SK-N-SH treated with all-trans-retinoic acid at 6 μM for 48 hours (cell line): ENCODE measurements around the gene LYPD3.

Source experiments
- CREB5 ChIP-seq: fragments of 250-450 bp; sonication (Bioruptor Pico); IDR thresholded peaks from 2 replicates; pipeline ENCODE4 v1.5.1; 2020; ENCODE audit warnings: low read depth, mild to moderate bottlenecking, moderate library complexity
- PATZ1 ChIP-seq: fragments of 250-450 bp; sonication (Bioruptor Pico); IDR thresholded peaks from 2 replicates; pipeline ENCODE4 v1.8.0; 2020; ENCODE audit warnings: mild to moderate bottlenecking, moderate library complexity, borderline replicate concordance
- TOX ChIP-seq: fragments of 250-450 bp; sonication (Bioruptor Pico); IDR thresholded peaks from 2 replicates; pipeline ENCODE4 v1.8.0; 2021; ENCODE audit warnings: mild to moderate bottlenecking, moderate library complexity, borderline replicate concordance
- ZNF565 ChIP-seq: fragments of 450-650 bp; formaldehyde crosslinking; conservative IDR thresholded peaks from 2 replicates; pipeline ENCODE4 v1.5.0; 2020; ENCODE audit warnings: low read depth, mild to moderate bottlenecking, moderate library complexity

GRCh38 chr19:43430976-43431375, 34.4 kb downstream of the LYPD3 start:
- no peak for TF ChIP-seq CREB5 (CRISPR knock-in tag)
- no peak for TF ChIP-seq ZNF565 (CRISPR knock-in tag)
- no peak for TF ChIP-seq TOX (CRISPR knock-in tag)
- no peak for TF ChIP-seq PATZ1
